ENCODE results near the gene LPP. TPM values are rescaled to one million over a fixed set of nuclear protein-coding genes. Genes with fewer than 3 reads are reported as not detected.

The LPP gene
- polyA plus RNA-seq, 3 donors: 14.1 to 23.2 (median 15.3) TPM

DNA sequence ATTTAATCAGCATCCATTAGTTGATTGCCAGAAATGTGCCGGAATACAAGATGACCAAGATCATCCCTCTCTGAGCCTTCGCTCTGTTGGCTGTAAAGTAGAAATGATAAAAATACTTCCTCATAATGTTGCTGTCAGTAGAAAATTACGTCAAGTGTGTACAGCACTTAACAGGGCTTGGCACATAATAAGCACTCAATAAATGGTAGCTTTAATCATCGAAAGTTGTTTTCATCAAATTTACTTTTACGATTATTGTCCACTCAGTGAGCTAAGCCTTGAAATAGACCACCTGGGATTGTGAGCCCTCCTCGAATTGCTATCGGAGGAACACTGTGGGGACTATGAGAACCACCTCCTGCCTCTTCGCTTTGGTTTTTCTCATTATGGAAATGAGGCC lies 716.5 kb downstream of the LPP start:
- H3K4me3 Mint-ChIP-seq: no peak overlapping the region
- Histone ChIP-seq H3K4me2 (replicated peaks; ENCODE audit: extremely low read depth, low read length, poor library complexity, severe bottlenecking) (no peak overlapping the region), H2AFZ (ENCODE audit: insufficient read depth, low read depth, low read length, poor library complexity, severe bottlenecking) (no peak overlapping the region), H3K79me2 (ENCODE audit: insufficient read depth, low read length) (no peaks in the 10 kb centered on the region), H3K4me3 (replicated peaks in 1 of 3; ENCODE audit: low read depth in 2 of 3, low read length in 3 of 3) (no peak overlapping the region), H3K9me3 (replicated peaks in 1 of 2; ENCODE audit: control insufficient read depth in 1 of 2, insufficient read depth in 1 of 2, low read length in 2 of 2) (no peaks in the 10 kb centered on the region), H4K20me1 (ENCODE audit: insufficient read depth, low read length) (no peaks in the 10 kb centered on the region), H3K36me3 (replicated peaks in 1 of 2; ENCODE audit: control insufficient read depth in 1 of 2, insufficient read depth in 2 of 2, low read length in 2 of 2) (peaks cover 13 to 43% of the 10 kb centered on the region in 2 donors), H3K9ac (ENCODE audit: insufficient read depth, low read length, poor library complexity, severe bottlenecking) (no peak overlapping the region), H3K27ac (ENCODE audit: low read depth in 1 of 2, low read length in 2 of 2) (no peak overlapping the region), H3K27me3 (ENCODE audit: control insufficient read depth in 2 of 2, insufficient read depth in 2 of 2, low read length in 2 of 2) (no peaks in the 10 kb centered on the region), H3K4me1 (ENCODE audit: control insufficient read depth in 1 of 2, insufficient read depth in 2 of 2, low read length in 2 of 2) (peaks cover 0 to 6% of the 10 kb centered on the region in 2 donors)
- peaks cover 14% of the 10 kb centered on the region for H3K4me1 Mint-ChIP-seq
- peaks cover 0 to 2% (median 0%) of the 10 kb centered on the region in 7 donors for H3K9me3 Mint-ChIP-seq
- intact Hi-C loops (cut with micrococcal nuclease): no loop called here
- WGBS (ENCODE audit: insufficient coverage): 100% methylated on average over 2 of the region's 8 CpGs
- DNase-seq: no peak
- no peak for TF ChIP-seq CTCF (IDR thresholded peaks at IDR 0.05)
- peaks cover 0 to 2% (median 2%) of the 10 kb centered on the region in 3 donors for H3K27me3 Mint-ChIP-seq (ENCODE audit: low read depth in 3 of 3)
- no peak overlapping the region for H3K27ac Mint-ChIP-seq
- peaks cover 46 to 48% of the 10 kb centered on the region in 2 donors for H3K36me3 Mint-ChIP-seq

- H3K4me2 ChIP-seq (replicated peaks; ENCODE audit: extremely low read depth, low read length, poor library complexity, severe bottlenecking): no peak overlapping the region
- H3K9ac ChIP-seq (ENCODE audit: insufficient read depth, low read length, poor library complexity, severe bottlenecking): no peak overlapping the region
- intact Hi-C loops (cut with micrococcal nuclease): no loop called here
- Mint-ChIP-seq H3K4me3 (no peak overlapping the region), H3K36me3 (peaks cover 39 to 40% of the 10 kb centered on the region in 2 donors), H3K9me3 (peaks cover 0 to 2% (median 0%) of the 10 kb centered on the region in 7 donors), H3K27me3 (ENCODE audit: low read depth in 3 of 3) (no peaks in the 10 kb centered on the region), H3K4me1 (peaks cover 3% of the 10 kb centered on the region), H3K27ac (peak overlapping the region in 1 of 7 donors; percentile 34)
- H3K36me3 ChIP-seq (replicated peaks in 1 of 2; ENCODE audit: control insufficient read depth in 1 of 2, insufficient read depth in 2 of 2, low read length in 2 of 2): peaks cover 17 to 35% of the 10 kb centered on the region in 2 donors
- TF ChIP-seq CTCF (IDR thresholded peaks at IDR 0.05): no peak
- no peaks in the 10 kb centered on the region for H3K4me1 ChIP-seq (ENCODE audit: control insufficient read depth in 1 of 2, insufficient read depth in 2 of 2, low read length in 2 of 2)
- H3K79me2 ChIP-seq (ENCODE audit: insufficient read depth, low read length): no peaks in the 10 kb centered on the region
- no CpG with 5 or more reads among the region's 1 CpG for WGBS (ENCODE audit: insufficient coverage)
- no peak overlapping the region for H2AFZ ChIP-seq (ENCODE audit: insufficient read depth, low read depth, low read length, poor library complexity, severe bottlenecking)
- H3K4me3 ChIP-seq (replicated peaks in 1 of 3; ENCODE audit: low read depth in 2 of 3, low read length in 3 of 3): no peak overlapping the region
- H3K27me3 ChIP-seq (ENCODE audit: control insufficient read depth in 2 of 2, insufficient read depth in 2 of 2, low read length in 2 of 2): no peaks in the 10 kb centered on the region
- DNase-seq: no peak
- H3K27ac ChIP-seq (ENCODE audit: low read depth in 1 of 2, low read length in 2 of 2): no peak overlapping the region
- no peaks in the 10 kb centered on the region for H3K9me3 ChIP-seq (replicated peaks in 1 of 2; ENCODE audit: control insufficient read depth in 1 of 2, insufficient read depth in 1 of 2, low read length in 2 of 2)
- no peaks in the 10 kb centered on the region for H4K20me1 ChIP-seq (ENCODE audit: insufficient read depth, low read length)
Observed at GRCh38 chr3:188874576-188874975, 720.6 kb downstream of the LPP start.

Measured in CD14-positive monocyte (primary cell).